Stimulated activated CD4-positive, alpha-beta T cell treated with anti-CD3 and anti-CD28 coated beads, Interleukin-15, amount 100 ng/mL, for 24 hours (primary cell): ENCODE results near the gene LMOD2.

Experiments
- DNase-seq: peaks from one replicate; pipeline ENCODE4 v3.0.0-alpha.2; 2020

The LMOD2 gene

GRCh38 chr7:123673752-123674398 lies 18.2 kb downstream of the LMOD2 start:
- no peak for DNase-seq

DNA sequence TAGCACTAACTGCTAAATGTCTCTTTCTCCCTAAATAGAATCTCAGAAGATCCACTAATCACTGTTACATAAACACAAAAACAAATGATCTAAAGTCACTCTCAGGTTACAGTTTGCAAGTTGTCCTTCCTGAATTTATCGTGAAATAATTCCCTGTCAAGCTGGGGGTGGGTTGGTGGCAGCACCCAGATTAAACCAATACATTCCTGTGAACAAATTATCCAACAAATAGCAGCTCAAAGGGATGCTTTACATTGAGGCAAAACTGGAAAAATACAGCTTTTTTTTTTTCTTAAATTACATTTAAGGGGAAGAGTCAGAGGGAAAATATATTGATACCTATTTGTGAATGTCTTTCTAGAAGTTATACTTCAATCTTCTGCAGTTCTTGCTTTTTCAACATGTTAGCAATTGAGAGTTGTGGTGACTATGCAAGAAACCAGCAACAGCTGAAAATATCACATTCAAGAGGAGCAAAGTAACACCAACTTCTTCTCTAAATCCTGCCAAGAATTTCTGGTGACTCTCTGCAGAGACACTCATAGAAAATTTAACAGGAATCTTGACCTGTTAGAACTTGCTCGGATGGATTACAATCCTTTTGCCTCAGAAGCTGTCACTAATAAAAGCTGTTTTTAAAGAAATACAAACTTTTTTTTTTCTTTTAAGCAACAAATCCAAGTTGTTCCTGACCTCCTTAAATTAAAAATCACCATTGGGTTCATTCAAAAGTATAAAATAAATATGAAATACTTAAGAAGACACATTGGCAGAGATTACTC lies 18.9 kb downstream of the LMOD2 start:
- DNase-seq = no peak

DNA sequence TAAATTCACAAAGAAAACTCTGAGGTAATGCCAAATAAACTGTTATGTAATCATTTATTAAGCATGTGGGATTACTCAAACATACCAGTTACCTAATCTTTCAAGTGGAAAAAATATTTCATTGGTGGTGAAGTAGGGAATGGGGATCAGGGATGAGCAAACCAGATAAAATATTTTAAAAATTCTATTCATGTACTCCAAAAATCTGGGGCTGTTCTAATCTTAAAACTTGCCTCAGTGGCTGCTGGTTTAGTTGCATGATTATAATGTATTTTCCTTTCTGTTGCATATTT lies 19.5 kb downstream of the LMOD2 start:
- no peak for DNase-seq

DNA sequence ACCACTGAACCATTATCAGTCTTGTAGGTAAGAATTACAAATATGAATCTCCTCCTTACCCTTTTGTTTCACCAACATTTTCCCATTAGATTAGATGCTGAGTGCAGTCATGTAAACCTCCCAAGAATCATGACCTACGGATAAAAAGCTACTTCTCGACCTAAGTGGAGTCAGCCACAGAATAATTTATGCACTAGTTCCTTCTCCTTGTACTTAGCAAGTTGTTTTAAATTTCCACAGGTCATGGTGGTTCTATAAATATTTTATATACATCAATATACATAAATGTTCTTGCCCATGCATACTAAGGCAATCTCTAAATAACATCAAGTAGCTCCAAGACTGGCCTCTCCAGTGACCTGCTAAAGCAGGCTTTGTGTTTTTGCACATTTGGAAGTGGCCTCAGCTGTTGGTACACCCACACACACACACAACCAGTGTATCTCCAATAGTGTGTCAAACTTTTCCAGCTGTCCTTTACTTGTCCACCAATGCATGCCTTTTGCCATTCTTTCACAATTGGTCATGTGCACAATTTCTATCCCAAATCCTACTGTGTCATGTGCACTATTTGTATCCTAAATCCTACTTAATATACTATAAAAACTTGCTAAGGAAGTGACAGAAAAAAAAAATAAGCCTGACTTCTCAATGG lies 21.5 kb downstream of the LMOD2 start:
- no peak for DNase-seq

DNA sequence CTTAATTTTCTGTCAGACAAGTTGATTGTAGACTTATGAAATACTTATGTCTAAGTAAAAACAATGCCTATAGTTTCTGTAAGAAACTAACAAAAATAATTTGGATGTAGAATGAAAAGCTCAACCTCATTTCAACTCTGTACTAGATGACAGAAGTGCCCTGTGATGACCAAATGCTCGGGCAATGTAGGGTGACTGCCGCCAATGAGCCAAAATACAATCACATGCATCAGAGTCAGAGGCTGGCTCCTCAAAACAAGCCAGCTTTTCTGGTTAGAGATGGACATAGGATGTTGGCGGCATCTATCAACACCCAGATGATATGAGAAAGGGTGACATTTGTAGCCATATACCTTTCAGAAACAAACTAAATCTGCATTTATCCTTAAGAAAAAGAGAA lies 23.9 kb downstream of the LMOD2 start:
- DNase-seq = no peak

DNA sequence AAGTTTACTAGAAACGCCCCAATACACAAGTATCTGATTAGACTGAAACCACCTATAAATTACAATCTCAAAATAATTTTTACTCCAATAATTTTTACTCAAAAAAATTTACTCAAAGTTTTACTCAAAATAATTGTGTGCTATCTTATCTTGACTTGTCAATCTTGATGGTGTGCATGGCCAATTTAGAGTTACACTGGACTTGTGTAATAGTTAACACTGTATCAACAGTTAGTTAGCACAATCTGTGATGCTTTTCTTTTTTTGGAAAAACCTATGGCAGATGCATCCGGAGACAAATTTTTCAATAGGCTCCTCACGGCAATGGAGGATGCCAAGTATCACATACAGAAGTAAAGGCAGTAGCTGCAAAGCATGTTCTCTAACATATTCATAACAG lies 24.9 kb downstream of the LMOD2 start:
- no peak for DNase-seq

GRCh38 chr7:123681561-123681960 lies 25.9 kb downstream of the LMOD2 start:
- no peak for DNase-seq

GRCh38 chr7:123682690-123683089 lies 27.0 kb downstream of the LMOD2 start:
- no peak for DNase-seq

DNA sequence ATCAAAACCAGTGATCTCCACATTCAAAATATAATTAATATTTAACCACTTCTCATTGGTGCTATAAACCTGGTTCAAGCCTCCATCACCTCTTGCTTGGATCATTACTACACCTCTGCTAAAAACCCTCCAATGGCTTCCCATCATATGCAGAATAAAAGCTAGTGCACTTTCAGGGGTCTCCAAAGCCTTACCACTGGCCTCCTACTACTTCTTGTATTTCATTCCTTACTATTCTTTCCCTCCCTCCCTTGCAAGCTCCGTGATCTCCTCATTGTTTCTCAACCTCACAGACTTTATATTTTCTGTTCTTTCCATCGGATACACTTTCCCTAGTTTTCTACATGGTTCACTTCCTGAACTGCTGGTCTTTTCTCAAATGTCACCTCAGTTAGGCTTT lies 31.5 kb downstream of the LMOD2 start:
- DNase-seq = no peak

DNA sequence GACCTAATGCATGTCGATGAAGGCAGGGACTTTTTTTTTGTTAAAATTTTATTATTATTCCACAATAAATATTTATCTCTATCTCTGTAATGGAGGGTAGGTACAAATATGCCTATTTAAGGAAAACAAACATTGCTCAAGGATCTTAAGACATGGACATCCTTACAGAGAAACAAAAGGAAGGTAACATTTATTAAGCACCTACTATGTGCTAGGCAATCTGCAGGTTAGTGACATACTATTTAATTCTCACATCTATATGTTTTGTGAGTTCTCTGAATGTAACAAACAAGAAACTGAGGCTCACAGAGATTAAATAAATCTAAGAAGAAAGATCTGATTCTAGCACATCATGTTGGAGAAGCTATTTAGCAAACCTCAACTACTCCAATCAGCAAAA lies 32.1 kb downstream of the LMOD2 start:
- DNase-seq = no peak

DNA sequence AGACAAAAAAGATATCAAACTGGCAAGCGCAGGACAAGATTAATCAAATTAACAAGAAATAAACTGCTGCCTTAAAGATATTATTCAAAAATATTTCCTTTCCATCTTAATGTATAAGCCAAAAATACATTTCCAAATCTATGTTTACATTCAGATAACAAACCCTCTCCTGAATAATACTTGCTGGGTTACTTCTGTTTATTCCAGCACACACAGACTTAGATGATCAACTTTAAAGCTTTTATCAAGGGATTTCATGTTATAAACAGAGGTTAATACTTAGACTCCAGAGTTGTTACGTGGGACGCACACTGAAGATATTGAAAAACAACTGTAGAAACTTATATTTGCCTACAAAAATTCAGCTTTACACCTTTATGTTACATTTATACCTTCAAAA lies 33.6 kb downstream of the LMOD2 start:
- DNase-seq = no peak

- no peak for DNase-seq
Observed at GRCh38 chr7:123690550-123690949, 34.9 kb downstream of the LMOD2 start.

- DNase-seq = no peak
Observed at GRCh38 chr7:123692471-123692877, 36.8 kb downstream of the LMOD2 start.

GRCh38 chr7:123695944-123696677 lies 40.4 kb downstream of the LMOD2 start:
- no peak for DNase-seq

GRCh38 chr7:123705211-123705901 lies 49.7 kb downstream of the LMOD2 start:
- no peak for DNase-seq

DNA sequence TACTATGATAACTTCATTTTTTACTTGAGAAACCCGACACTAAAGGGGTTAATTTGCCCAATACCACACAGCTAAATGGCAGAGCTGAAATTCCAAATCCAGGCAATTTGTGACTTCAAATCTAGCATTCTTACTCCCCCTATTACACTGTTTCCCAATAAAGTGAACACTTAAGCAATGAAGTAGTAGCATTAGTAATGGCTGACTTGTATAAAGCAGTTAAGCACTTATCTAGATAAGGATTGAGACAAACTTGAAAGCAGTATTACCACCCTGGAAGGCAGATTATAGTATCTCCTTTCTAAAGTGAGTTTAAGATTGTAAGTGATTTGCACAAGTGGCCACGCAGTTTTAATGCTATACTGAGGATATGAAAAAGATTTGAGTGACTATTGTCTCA lies 53.9 kb downstream of the LMOD2 start:
- DNase-seq = no peak

DNA sequence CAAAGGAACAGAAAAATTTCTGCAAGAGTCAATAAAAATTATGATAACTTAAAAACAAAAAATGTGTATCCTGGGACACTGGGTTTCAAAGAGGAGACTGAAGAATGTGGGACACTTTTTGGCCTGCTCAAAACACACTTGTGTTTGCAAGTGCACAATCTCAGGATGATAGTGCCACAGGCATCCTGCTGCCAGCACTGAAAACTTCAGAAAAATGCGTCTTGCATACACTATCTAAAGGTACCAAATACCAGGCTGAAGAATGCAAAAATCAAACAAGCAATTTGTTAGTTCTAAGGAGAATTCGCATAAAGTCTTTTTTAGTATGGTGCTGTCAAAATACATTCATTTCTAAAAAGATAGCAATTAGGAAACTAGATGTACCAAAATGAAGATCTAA lies 55.0 kb downstream of the LMOD2 start:
- no peak for DNase-seq

DNA sequence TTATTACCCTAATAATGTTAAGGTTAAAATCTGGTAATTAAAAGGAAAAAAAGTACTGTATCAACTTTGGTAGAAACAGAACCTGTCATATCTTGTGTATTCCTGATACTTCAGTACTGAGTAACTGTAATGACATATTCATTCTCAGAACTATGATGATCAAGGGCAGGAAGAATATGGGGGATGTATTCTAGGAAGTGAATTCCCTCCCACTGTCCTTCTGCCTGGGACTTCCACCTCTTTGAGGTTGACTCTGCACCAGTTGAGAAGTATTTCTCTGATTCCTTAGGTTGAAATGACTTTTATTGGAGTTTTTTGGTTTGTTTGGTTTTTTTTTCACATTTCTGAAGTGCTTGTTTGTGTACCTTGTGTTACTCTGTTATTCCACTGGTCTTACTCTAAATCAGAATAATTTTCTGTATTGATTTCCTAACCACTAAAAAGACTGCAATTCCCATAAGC lies 56.2 kb downstream of the LMOD2 start:
- DNase-seq = no peak

GRCh38 chr7:123712619-123713018 lies 57.0 kb downstream of the LMOD2 start:
- no peak for DNase-seq
